Gastrocnemius medialis (tissue), 4 donors: Measurements from ENCODE around the gene RPS25.

Source experiments
- CTCF ChIP-seq, 5 experiments: fragments of 450-650 bp in 3 of 5; fragments of 200-600 bp in 2 of 5; sonication (generic) in 2 of 5; IDR thresholded peaks in 4 of 5; conservative IDR thresholded peaks in 1 of 5; 1 replicate in 4 of 5; 2 replicates in 1 of 5; pipeline ENCODE4 v1.5.1; 2016 to 2019; ENCODE audit warnings: antibody characterized with exemption in 5 of 5, mild to moderate bottlenecking in 3 of 5, moderate library complexity in 3 of 5
- POLR2A ChIP-seq, 2 donors: fragments of 450-650 bp; IDR thresholded peaks; one replicate each; pipeline ENCODE4 v1.6.1; 2017; ENCODE audit warnings: antibody characterized with exemption in 2 of 2, mild to moderate bottlenecking in 2 of 2, moderate library complexity in 2 of 2

GRCh38 chr11:119031912-119032280 lies 13.8 kb upstream of the RPS25 start:
- TF ChIP-seq POLR2A (IDR thresholded peaks at IDR 0.05) = no peak
- no peak for TF ChIP-seq CTCF (IDR thresholded peaks at IDR 0.05 in 4 of 5, conservative IDR thresholded peaks at IDR 0.05 in 1 of 5)
